HepG2 (cell line): Measurements from ENCODE around the gene MEF2B. TPM values are rescaled to one million over a fixed set of nuclear protein-coding genes. Genes with fewer than 3 reads are reported as not detected.

ENCODE experiments used
- AGO2 ChIP-seq: fragments of 200-400 bp; formaldehyde crosslinking; optimal IDR thresholded peaks from 2 replicates; pipeline ENCODE3; 2017; ENCODE audit warnings: mild to moderate bottlenecking, low read depth, low read length, moderate library complexity
- CBFB ChIP-seq: sonication (generic); formaldehyde crosslinking; IDR thresholded peaks from 2 replicates; pipeline ENCODE4 v1.4.0; 2020; ENCODE audit warnings: missing genetic modification reagents
- CEBPG ChIP-seq: IDR thresholded peaks from 2 replicates; pipeline ENCODE4 v1.6.1; 2016
- DMAP1 ChIP-seq: IDR thresholded peaks from 2 replicates; pipeline ENCODE4 v1.6.1; 2016
- EEA1 ChIP-seq: sonication (generic); formaldehyde crosslinking; IDR thresholded peaks from 2 replicates; pipeline ENCODE4 v1.5.1; 2020; ENCODE audit warnings: mild to moderate bottlenecking, missing genetic modification reagents, borderline replicate concordance
- FLYWCH1 ChIP-seq: sonication (generic); formaldehyde crosslinking; IDR thresholded peaks from 2 replicates; pipeline ENCODE4 v1.8.1; 2023; ENCODE audit warnings: mild to moderate bottlenecking, missing genetic modification reagents
- HIC2 ChIP-seq: sonication (generic); formaldehyde crosslinking; IDR thresholded peaks from 2 replicates; pipeline ENCODE4 v1.9.0; 2022; ENCODE audit warnings: low read depth, missing genetic modification reagents
- IRF2 ChIP-seq: IDR thresholded peaks from 2 replicates; pipeline ENCODE4 v1.6.1; 2018; ENCODE audit warnings: missing genetic modification reagents, missing compliant biosample characterization
- LCORL ChIP-seq, 2 experiments: fragments of 450-650 bp in 1 of 2; sonication (generic) in 1 of 2; formaldehyde crosslinking in 1 of 2; IDR thresholded peaks; 2 replicates each; pipeline versions ENCODE4 v1.5.0 to v1.6.1; 2017 to 2020; ENCODE audit warnings: antibody characterized with exemption in 1 of 2, missing genetic modification reagents in 1 of 2
- MAFG ChIP-seq: sonication (generic); formaldehyde crosslinking; IDR thresholded peaks from 2 replicates; pipeline ENCODE4 v1.5.1; 2020; ENCODE audit warnings: mild to moderate bottlenecking, missing genetic modification reagents
- MYC ChIP-seq: sonication (generic); formaldehyde crosslinking; IDR thresholded peaks from 2 replicates; pipeline ENCODE4 v1.9.0; 2021; ENCODE audit warnings: missing genetic modification reagents, borderline replicate concordance
- NBN ChIP-seq: fragments of 450-650 bp; conservative IDR thresholded peaks from 2 replicates; pipeline ENCODE4 v1.6.1; 2017
- NFE2L1 ChIP-seq: sonication (generic); formaldehyde crosslinking; IDR thresholded peaks from 2 replicates; pipeline ENCODE4 v1.4.0; 2020; ENCODE audit warnings: missing genetic modification reagents, mild to moderate bottlenecking, borderline replicate concordance
- NPAS2 ChIP-seq: sonication (generic); formaldehyde crosslinking; IDR thresholded peaks from 2 replicates; pipeline ENCODE4 v1.8.0; 2022; ENCODE audit warnings: mild to moderate bottlenecking, missing genetic modification reagents, borderline replicate concordance
- RARG ChIP-seq: sonication (generic); formaldehyde crosslinking; IDR thresholded peaks from 2 replicates; pipeline ENCODE4 v1.4.0; 2020; ENCODE audit warnings: low read depth, mild to moderate bottlenecking, missing genetic modification reagents
- RBM22 ChIP-seq: fragments of 200-400 bp; formaldehyde crosslinking; optimal IDR thresholded peaks from 2 replicates; pipeline ENCODE3; 2017; ENCODE audit warnings: mild to moderate bottlenecking, low read length, moderate library complexity
- RXRB ChIP-seq: IDR thresholded peaks from 2 replicates; pipeline ENCODE4 v1.6.1; 2016; ENCODE audit warnings: borderline replicate concordance, missing genetic modification reagents, missing compliant biosample characterization
- SETDB1 ChIP-seq: sonication (generic); formaldehyde crosslinking; IDR thresholded peaks from 2 replicates; pipeline ENCODE4 v1.5.1; 2020; ENCODE audit warnings: missing genetic modification reagents, mild to moderate bottlenecking, borderline replicate concordance
- XBP1 ChIP-seq: sonication (generic); formaldehyde crosslinking; IDR thresholded peaks from 2 replicates; pipeline ENCODE4 v1.5.0; 2020; ENCODE audit warnings: missing genetic modification reagents
- ZBTB7B ChIP-seq: sonication (generic); formaldehyde crosslinking; IDR thresholded peaks from 2 replicates; pipeline ENCODE4 v1.4.0; 2020; ENCODE audit warnings: missing genetic modification reagents
- ZBTB8A ChIP-seq: sonication (generic); formaldehyde crosslinking; IDR thresholded peaks from 2 replicates; pipeline ENCODE4 v1.4.0; 2020; ENCODE audit warnings: mild to moderate bottlenecking, low read depth, missing genetic modification reagents, borderline replicate concordance
- ZFP36L1 ChIP-seq: sonication (generic); formaldehyde crosslinking; IDR thresholded peaks from 2 replicates; pipeline ENCODE4 v1.8.0; 2022; ENCODE audit warnings: mild to moderate bottlenecking, missing genetic modification reagents, moderate library complexity
- ZMAT3 ChIP-seq: sonication (generic); formaldehyde crosslinking; conservative IDR thresholded peaks from 2 replicates; pipeline ENCODE4 v1.7.0; 2021; ENCODE audit warnings: missing genetic modification reagents
- ZNF101 ChIP-seq: sonication (generic); formaldehyde crosslinking; IDR thresholded peaks from 2 replicates; pipeline ENCODE4 v1.4.0; 2020; ENCODE audit warnings: mild to moderate bottlenecking, low read depth, missing genetic modification reagents, borderline replicate concordance
- ZNF17 ChIP-seq: sonication (generic); formaldehyde crosslinking; IDR thresholded peaks from 2 replicates; pipeline ENCODE4 v1.5.0; 2020; ENCODE audit warnings: mild to moderate bottlenecking, missing genetic modification reagents
- ZNF207 ChIP-seq: fragments of 450-650 bp; IDR thresholded peaks from 2 replicates; pipeline ENCODE4 v1.6.1; 2016; ENCODE audit warnings: antibody characterized with exemption, borderline replicate concordance
- ZNF335 ChIP-seq: sonication (generic); formaldehyde crosslinking; IDR thresholded peaks from 2 replicates; pipeline ENCODE4 v1.4.0; 2020; ENCODE audit warnings: missing genetic modification reagents
- ZNF432 ChIP-seq: sonication (generic); formaldehyde crosslinking; IDR thresholded peaks from 2 replicates; pipeline ENCODE4 v1.5.0; 2020; ENCODE audit warnings: missing genetic modification reagents, mild to moderate bottlenecking, borderline replicate concordance
- ZNF484 ChIP-seq: sonication (generic); formaldehyde crosslinking; IDR thresholded peaks from 2 replicates; pipeline ENCODE4 v1.5.1; 2020; ENCODE audit warnings: mild to moderate bottlenecking, low read depth, missing genetic modification reagents, borderline replicate concordance
- ZNF580 ChIP-seq: IDR thresholded peaks from 2 replicates; pipeline ENCODE4 v1.6.1; 2016; ENCODE audit warnings: low read depth, borderline replicate concordance
- ZSCAN21 ChIP-seq: sonication (generic); formaldehyde crosslinking; IDR thresholded peaks from 2 replicates; pipeline ENCODE4 v1.8.0; 2022; ENCODE audit warnings: mild to moderate bottlenecking, missing genetic modification reagents, moderate library complexity, borderline replicate concordance
- polyA plus RNA-seq, 8 experiments: library from polyadenylated mRNA; depleted of rRNA in 3 of 8; stranded (reverse) in 7 of 8; unstranded in 1 of 8; fragments of >200 nt; fragmentation: Illumina TruSeq in 4 of 8; extraction: Trizol in 4 of 8; gene quantifications; 2 replicates each; pipeline versions ENCODE4 v1.2.1 to v1.2.3, GENCODE V29; 2011 to 2016; ENCODE audit warnings: low read depth in 4 of 8, missing spikeins in 1 of 8, mixed read lengths in 1 of 8; ENCODE audit not compliant: insufficient read depth in 1 of 8
- total RNA-seq, 5 experiments: library from RNA; depleted of rRNA; stranded (reverse); fragments of >200 nt; fragmentation: Illumina TruSeq; extraction: Trizol; gene quantifications; 2 replicates each; pipeline ENCODE4 v1.2.3, GENCODE V29; 2016; ENCODE audit warnings: low read depth in 1 of 5

MEF2B gene
- total and polyA plus RNA-seq, 2 of the 13 experiments (the other 11 are each of a cell fraction or from before 2014, with no cell fraction given), result 1.2 to 1.7 TPM

GRCh38 chr19:19098703-19099632 is 71.1 kb downstream of the MEF2B start (continued):
- no peak for TF ChIP-seq NPAS2 (CRISPR knock-in tag)
- peak; percentile 93 for TF ChIP-seq RXRB (CRISPR knock-in tag)
- no peak for TF ChIP-seq RARG (CRISPR knock-in tag)
- TF ChIP-seq CEBPG (CRISPR knock-in tag), result peak; percentile 96
- no peak for TF ChIP-seq ZSCAN21 (CRISPR knock-in tag)
- TF ChIP-seq ZNF580 (CRISPR knock-in tag), result peak; percentile 80; the same call in 1 of the 2 replicates
- no peak for TF ChIP-seq XBP1
- peak; percentile 70 for TF ChIP-seq AGO2
- TF ChIP-seq FLYWCH1 (CRISPR knock-in tag), result no peak
- peak; percentile 66 for TF ChIP-seq DMAP1 (CRISPR knock-in tag)
- peak; percentile 60; the same call in 1 of the 2 replicates for TF ChIP-seq ZBTB8A (CRISPR knock-in tag)
- TF ChIP-seq CBFB (CRISPR knock-in tag), result peak; percentile 60
- peak; percentile 53; the same call in 1 of the 2 replicates for TF ChIP-seq MYC
- TF ChIP-seq LCORL (IDR thresholded peaks at IDR 0.05), result no peak; the same call in 1 of the 2 replicates
- peak; percentile 97 for TF ChIP-seq LCORL (CRISPR knock-in tag; IDR thresholded peaks at IDR 0.05)
- no peak for TF ChIP-seq EEA1 (CRISPR knock-in tag)
- TF ChIP-seq ZBTB7B, result peak; percentile 36; the same call in 1 of the 2 replicates
- peak; percentile 87 for TF ChIP-seq HIC2 (CRISPR knock-in tag)
- TF ChIP-seq MAFG (CRISPR knock-in tag), result no peak
- TF ChIP-seq ZNF207, result no peak
- no peak for TF ChIP-seq RBM22
- TF ChIP-seq NBN, result no peak
- peak; percentile 59 for TF ChIP-seq IRF2 (CRISPR knock-in tag)
- TF ChIP-seq ZMAT3 (CRISPR knock-in tag), result no peak
- TF ChIP-seq ZFP36L1 (CRISPR knock-in tag), result no peak
- peak; percentile 79; the same call in 1 of the 2 replicates for TF ChIP-seq ZNF335
- no peak for TF ChIP-seq ZNF101 (CRISPR knock-in tag)
- TF ChIP-seq ZNF17 (CRISPR knock-in tag), result no peak
- TF ChIP-seq NFE2L1, result no peak; the same call in 1 of the 2 replicates
- no peak for TF ChIP-seq ZNF432 (CRISPR knock-in tag)
- no peak for TF ChIP-seq ZNF484 (CRISPR knock-in tag)
- no peak for TF ChIP-seq SETDB1
